ENCODE measurements around the gene TBCD. TPM values are rescaled to one million over a fixed set of nuclear protein-coding genes. Genes with fewer than 3 reads are reported as not detected.

TBCD gene
- total and polyA plus RNA-seq, 9 of the 15 experiments (the other 6 are each of a cell fraction or from before 2014, with no cell fraction given) = 8.9 to 98.5 (median 28.0) TPM

GRCh38 chr17:82816358-82816757, 64.5 kb downstream of the TBCD start (continued):
- TF ChIP-seq MLLT1 (IDR thresholded peaks at IDR 0.05) (no peak), RHOXF2B (CRISPR knock-in tag; conservative IDR thresholded peaks at IDR 0.05) (no peak), ATF3 (IDR thresholded peaks at IDR 0.05) (peak; percentile 86), ATF3 (CRISPR knock-in tag; conservative IDR thresholded peaks at IDR 0.05) (no peak), ZNF407 (IDR thresholded peaks at IDR 0.05; ENCODE audit: low read depth) (0 out of 2 replicates have a peak, but pooled peaks have one; percentile 42), RBM17 (IDR thresholded peaks at IDR 0.05; ENCODE audit: borderline replicate concordance, low read depth, low read length) (no peak), ATF7 (IDR thresholded peaks at IDR 0.05) (0 out of 2 replicates have a peak, but pooled peaks have one; percentile 21), JUND (IDR thresholded peaks at IDR 0.05; ENCODE audit: borderline replicate concordance, low read depth, low read length) (0 out of 2 replicates have a peak, but pooled peaks have one; percentile 8), JUND (tag; IDR thresholded peaks at IDR 0.05; ENCODE audit: borderline replicate concordance, low read depth, low read length) (no peak), RBM15 (IDR thresholded peaks at IDR 0.05; ENCODE audit: insufficient read depth, low read length) (no peak), MXD1 (CRISPR knock-in tag; IDR thresholded peaks at IDR 0.05; ENCODE audit: borderline replicate concordance, poor library complexity, severe bottlenecking) (no peak), EWSR1 (IDR thresholded peaks at IDR 0.05; ENCODE audit: borderline replicate concordance, low read depth, partially characterized antibody) (no peak), GTF2E2 (tag; IDR thresholded peaks at IDR 0.05) (no peak), TRIM28 (IDR thresholded peaks at IDR 0.05) (0 out of 2 replicates have a peak, but pooled peaks have one; percentile 38)
